Measurements from ENCODE around the gene TYMP. TPM values are rescaled to one million over a fixed set of nuclear protein-coding genes. Genes with fewer than 3 reads are reported as not detected.
A peak's percentile ranks its signal among the peaks of the same experiment; 100 is the strongest.
"Not testable (repeated sequence)": the region's sequence is repeated elsewhere in the genome, so short reads cannot be mapped to it uniquely, and the experiment has no call there.

TYMP gene
- total and polyA plus RNA-seq, 2 donors: 97.3 to 156 TPM

GRCh38 chr22:50523806-50524675 lies 5.8 kb downstream of the TYMP start:
- no peak overlapping the region for H3K27ac ChIP-seq (ENCODE audit: low read depth in 1 of 2, low read length in 1 of 2)
- peaks cover 45 to 47% of the 10 kb centered on the region in 2 donors for H3K36me3 ChIP-seq (ENCODE audit: control insufficient read depth in 2 of 2, insufficient read depth in 2 of 2, low read length in 1 of 2)
- H3K4me3 ChIP-seq (ENCODE audit: low read length in 2 of 2): peak overlapping the region; percentile 63 to 86
- DNase-seq (ENCODE audit: low read depth in 6 of 9, low spot score in 9 of 9): no peak
- peaks cover 16 to 18% of the 10 kb centered on the region in 2 donors for H3K4me1 ChIP-seq (ENCODE audit: control insufficient read depth in 2 of 2, insufficient read depth in 2 of 2, low read length in 2 of 2)
- peaks cover 15 to 27% of the 10 kb centered on the region in 2 donors for H3K27me3 ChIP-seq (ENCODE audit: control insufficient read depth in 2 of 2, insufficient read depth in 1 of 2, low read length in 1 of 2)
- WGBS: 92% methylated on average over 25 of the region's 25 CpGs
- H3K9me3 ChIP-seq (ENCODE audit: control insufficient read depth in 2 of 2, insufficient read depth in 1 of 2, low read length in 1 of 2): peaks cover 1 to 8% of the 10 kb centered on the region in 2 donors

- H3K4me3 ChIP-seq (ENCODE audit: low read length in 2 of 2): no peak overlapping the region
- WGBS: 96% methylated on average over 16 of the region's 16 CpGs
Measured at GRCh38 chr22:50523458-50523805, 6.4 kb downstream of the TYMP start.

GRCh38 chr22:50522806-50523438 lies 6.9 kb downstream of the TYMP start:
- Histone ChIP-seq H3K9me3 (ENCODE audit: control insufficient read depth in 2 of 2, insufficient read depth in 1 of 2, low read length in 1 of 2) (no peaks in the 10 kb centered on the region), H3K36me3 (ENCODE audit: control insufficient read depth in 2 of 2, insufficient read depth in 2 of 2, low read length in 1 of 2) (peaks cover 55 to 56% of the 10 kb centered on the region in 2 donors), H3K27me3 (ENCODE audit: control insufficient read depth in 2 of 2, insufficient read depth in 1 of 2, low read length in 1 of 2) (peaks cover 4 to 16% of the 10 kb centered on the region in 2 donors), H3K27ac (ENCODE audit: low read depth in 1 of 2, low read length in 1 of 2) (no peak overlapping the region), H3K4me1 (ENCODE audit: control insufficient read depth in 2 of 2, insufficient read depth in 2 of 2, low read length in 2 of 2) (peaks cover 16 to 18% of the 10 kb centered on the region in 2 donors), H3K4me3 (ENCODE audit: low read length in 2 of 2) (no peak overlapping the region)
- no peak for DNase-seq (ENCODE audit: low read depth in 6 of 9, low spot score in 9 of 9)
- 96% methylated on average over 22 of the region's 22 CpGs for WGBS

More at GRCh38 chr22:50523458-50523805, 6.4 kb downstream of the TYMP start:
- Histone ChIP-seq H3K9me3 (ENCODE audit: control insufficient read depth in 2 of 2, insufficient read depth in 1 of 2, low read length in 1 of 2) (peaks cover 0 to 2% of the 10 kb centered on the region in 2 donors), H3K27ac (ENCODE audit: low read depth in 1 of 2, low read length in 1 of 2) (no peak overlapping the region), H3K4me1 (ENCODE audit: control insufficient read depth in 2 of 2, insufficient read depth in 2 of 2, low read length in 2 of 2) (peaks cover 16 to 18% of the 10 kb centered on the region in 2 donors), H3K36me3 (ENCODE audit: control insufficient read depth in 2 of 2, insufficient read depth in 2 of 2, low read length in 1 of 2) (peaks cover 51 to 53% of the 10 kb centered on the region in 2 donors), H3K27me3 (ENCODE audit: control insufficient read depth in 2 of 2, insufficient read depth in 1 of 2, low read length in 1 of 2) (peaks cover 9 to 21% of the 10 kb centered on the region in 2 donors)
- DNase-seq (ENCODE audit: low read depth in 6 of 9, low spot score in 9 of 9): no peak

- WGBS: 94% methylated on average over 15 of the region's 15 CpGs
- no peak overlapping the region for H3K4me3 ChIP-seq (ENCODE audit: low read length in 2 of 2)
- H3K27ac ChIP-seq (ENCODE audit: low read depth in 1 of 2, low read length in 1 of 2): no peak overlapping the region
- H3K9me3 ChIP-seq (ENCODE audit: control insufficient read depth in 2 of 2, insufficient read depth in 1 of 2, low read length in 1 of 2): no peaks in the 10 kb centered on the region
- peaks cover 16 to 18% of the 10 kb centered on the region in 2 donors for H3K4me1 ChIP-seq (ENCODE audit: control insufficient read depth in 2 of 2, insufficient read depth in 2 of 2, low read length in 2 of 2)
- peaks cover 61% of the 10 kb centered on the region in 2 donors for H3K36me3 ChIP-seq (ENCODE audit: control insufficient read depth in 2 of 2, insufficient read depth in 2 of 2, low read length in 1 of 2)
- H3K27me3 ChIP-seq (ENCODE audit: control insufficient read depth in 2 of 2, insufficient read depth in 1 of 2, low read length in 1 of 2): peaks cover 2 to 10% of the 10 kb centered on the region in 2 donors
- no peak for DNase-seq (ENCODE audit: low read depth in 6 of 9, low spot score in 9 of 9)
Measured at GRCh38 chr22:50522208-50522805, 7.5 kb downstream of the TYMP start.

- Histone ChIP-seq H3K27ac (ENCODE audit: low read depth in 1 of 2, low read length in 1 of 2) (no peak overlapping the region), H3K4me3 (ENCODE audit: low read length in 2 of 2) (no peak overlapping the region), H3K36me3 (ENCODE audit: control insufficient read depth in 2 of 2, insufficient read depth in 2 of 2, low read length in 1 of 2) (peaks cover 67% of the 10 kb centered on the region in 2 donors), H3K4me1 (ENCODE audit: control insufficient read depth in 2 of 2, insufficient read depth in 2 of 2, low read length in 2 of 2) (peaks cover 13 to 15% of the 10 kb centered on the region in 2 donors), H3K9me3 (ENCODE audit: control insufficient read depth in 2 of 2, insufficient read depth in 1 of 2, low read length in 1 of 2) (no peaks in the 10 kb centered on the region), H3K27me3 (ENCODE audit: control insufficient read depth in 2 of 2, insufficient read depth in 1 of 2, low read length in 1 of 2) (peaks cover 0 to 4% of the 10 kb centered on the region in 2 donors)
- no peak for DNase-seq (ENCODE audit: low read depth in 6 of 9, low spot score in 9 of 9)
- 97% methylated on average over 10 of the region's 10 CpGs for WGBS
Measured at GRCh38 chr22:50521710-50522109, 8.1 kb downstream of the TYMP start.

GRCh38 chr22:50520826-50521453 lies 8.9 kb downstream of the TYMP start:
- no peaks in the 10 kb centered on the region for H3K27me3 ChIP-seq (ENCODE audit: control insufficient read depth in 2 of 2, insufficient read depth in 1 of 2, low read length in 1 of 2)
- no peak overlapping the region for H3K4me3 ChIP-seq (ENCODE audit: low read length in 2 of 2)
- H3K4me1 ChIP-seq (ENCODE audit: control insufficient read depth in 2 of 2, insufficient read depth in 2 of 2, low read length in 2 of 2): peaks cover 10 to 12% of the 10 kb centered on the region in 2 donors
- WGBS: 96% methylated on average over 13 of the region's 13 CpGs
- no peaks in the 10 kb centered on the region for H3K9me3 ChIP-seq (ENCODE audit: control insufficient read depth in 2 of 2, insufficient read depth in 1 of 2, low read length in 1 of 2)
- H3K27ac ChIP-seq (ENCODE audit: low read depth in 1 of 2, low read length in 1 of 2): no peak overlapping the region
- DNase-seq (ENCODE audit: low read depth in 6 of 9, low spot score in 9 of 9): no peak
- H3K36me3 ChIP-seq (ENCODE audit: control insufficient read depth in 2 of 2, insufficient read depth in 2 of 2, low read length in 1 of 2): peaks cover 75% of the 10 kb centered on the region in 2 donors

- Histone ChIP-seq H3K4me1 (ENCODE audit: control insufficient read depth in 2 of 2, insufficient read depth in 2 of 2, low read length in 2 of 2) (peaks cover 10 to 12% of the 10 kb centered on the region in 2 donors), H3K36me3 (ENCODE audit: control insufficient read depth in 2 of 2, insufficient read depth in 2 of 2, low read length in 1 of 2) (peaks cover 78 to 79% of the 10 kb centered on the region in 2 donors)
- H3K9me3 ChIP-seq (ENCODE audit: control insufficient read depth in 2 of 2, insufficient read depth in 1 of 2, low read length in 1 of 2); DNase-seq (ENCODE audit: low read depth in 6 of 9, low spot score in 9 of 9); H3K4me3 ChIP-seq (ENCODE audit: low read length in 2 of 2); H3K27ac ChIP-seq (ENCODE audit: low read depth in 1 of 2, low read length in 1 of 2); H3K27me3 ChIP-seq (ENCODE audit: control insufficient read depth in 2 of 2, insufficient read depth in 1 of 2, low read length in 1 of 2): not testable (repeated sequence)
- 99% methylated on average over 8 of the region's 8 CpGs for WGBS
Measured at GRCh38 chr22:50520184-50520583, 9.6 kb downstream of the TYMP start.

GRCh38 chr22:50519151-50519550 lies 10.7 kb downstream of the TYMP start:
- Histone ChIP-seq H3K27ac (ENCODE audit: low read depth in 1 of 2, low read length in 1 of 2) (no peak overlapping the region), H3K9me3 (ENCODE audit: control insufficient read depth in 2 of 2, insufficient read depth in 1 of 2, low read length in 1 of 2) (no peaks in the 10 kb centered on the region), H3K4me3 (ENCODE audit: low read length in 2 of 2) (no peak overlapping the region), H3K36me3 (ENCODE audit: control insufficient read depth in 2 of 2, insufficient read depth in 2 of 2, low read length in 1 of 2) (peaks cover 76 to 87% of the 10 kb centered on the region in 2 donors), H3K27me3 (ENCODE audit: control insufficient read depth in 2 of 2, insufficient read depth in 1 of 2, low read length in 1 of 2) (no peaks in the 10 kb centered on the region), H3K4me1 (ENCODE audit: control insufficient read depth in 2 of 2, insufficient read depth in 2 of 2, low read length in 2 of 2) (peaks cover 0 to 4% of the 10 kb centered on the region in 2 donors)
- WGBS: 98% methylated on average over 8 of the region's 8 CpGs
- DNase-seq (ENCODE audit: low read depth in 6 of 9, low spot score in 9 of 9): no peak

All from thymus (tissue), 11 donors.